Right atrium auricular region (tissue), 2 donors: ENCODE measurements around the gene NRXN3. TPM values are rescaled to one million over a fixed set of nuclear protein-coding genes. Genes with fewer than 3 reads are reported as not detected.

ENCODE experiments used
- DNase-seq: peaks from one replicate; pipeline ENCODE4 v3.0.0-alpha.2; 2019; ENCODE audit warnings: low spot score
- H3K27ac ChIP-seq, 2 donors: fragments of 200-600 bp; sonication (generic); 1 replicate in 1 of 2; 2 replicates in 1 of 2; pipeline ENCODE4 v1.5.1; 2016 to 2019
- H3K27me3 ChIP-seq, 2 donors: fragments of 200-600 bp; sonication (generic); one replicate each; pipeline versions ENCODE4 v1.5.1 to v1.6.0; 2017 to 2019
- H3K36me3 ChIP-seq: fragments of 200-600 bp; sonication (generic); one replicate; pipeline ENCODE4 v1.5.1; 2016
- H3K4me1 ChIP-seq, 2 donors: fragments of 200-600 bp; sonication (generic); one replicate each; pipeline versions ENCODE4 v1.5.1 to v1.6.0; 2017 to 2019
- H3K4me3 ChIP-seq, 2 donors: fragments of 200-600 bp; sonication (generic); 1 replicate in 1 of 2; 2 replicates in 1 of 2; pipeline ENCODE4 v1.5.1; 2017 to 2019; ENCODE audit warnings: mild to moderate bottlenecking in 1 of 2, moderate library complexity in 1 of 2
- H3K9me3 ChIP-seq, 2 donors: fragments of 200-600 bp; sonication (generic); one replicate each; pipeline ENCODE4 v1.5.1; 2019
- CTCF ChIP-seq, 2 donors: fragments of 200-600 bp; sonication (generic); IDR thresholded peaks; one replicate each; pipeline ENCODE4 v1.5.1; 2019; ENCODE audit warnings: antibody characterized with exemption in 2 of 2
- total RNA-seq, 2 donors: library from RNA; depleted of rRNA; stranded (reverse); fragments of >200 nt; gene quantifications; one replicate each; pipeline ENCODE4 v1.1.0, GENCODE V29; 2016

The NRXN3 gene
- total RNA-seq, 2 donors from 2014 or later: 2.0 to 2.3 TPM

GRCh38 chr14:79567306-79567705 lies 1397.1 kb downstream of the NRXN3 start:
- Histone ChIP-seq H3K9me3 (no peaks in the 10 kb centered on the region), H3K36me3 (no peaks in the 10 kb centered on the region), H3K4me3 (no peak overlapping the region), H3K4me1 (no peaks in the 10 kb centered on the region), H3K27me3 (no peaks in the 10 kb centered on the region), H3K27ac (no peak overlapping the region)
- no peak for TF ChIP-seq CTCF (IDR thresholded peaks at IDR 0.05)
- DNase-seq: no peak

GRCh38 chr14:79568594-79568993 lies 1398.4 kb downstream of the NRXN3 start:
- Histone ChIP-seq H3K36me3 (no peaks in the 10 kb centered on the region), H3K27me3 (no peaks in the 10 kb centered on the region), H3K27ac (no peak overlapping the region), H3K9me3 (no peaks in the 10 kb centered on the region), H3K4me1 (no peaks in the 10 kb centered on the region), H3K4me3 (no peak overlapping the region)
- no peak for DNase-seq
- TF ChIP-seq CTCF (IDR thresholded peaks at IDR 0.05): no peak

- no peak overlapping the region for H3K4me3 ChIP-seq
- no peaks in the 10 kb centered on the region for H3K4me1 ChIP-seq
- no peaks in the 10 kb centered on the region for H3K9me3 ChIP-seq
- no peak for DNase-seq
- H3K27ac ChIP-seq: no peak overlapping the region
- H3K36me3 ChIP-seq: no peaks in the 10 kb centered on the region
- TF ChIP-seq CTCF (IDR thresholded peaks at IDR 0.05): no peak
- no peaks in the 10 kb centered on the region for H3K27me3 ChIP-seq
These were observed 1398.9 kb downstream of the NRXN3 start for GRCh38 chr14:79569072-79569471.

- Histone ChIP-seq H3K27ac (no peak overlapping the region), H3K27me3 (no peaks in the 10 kb centered on the region), H3K36me3 (no peaks in the 10 kb centered on the region), H3K4me1 (no peaks in the 10 kb centered on the region), H3K4me3 (no peak overlapping the region), H3K9me3 (no peaks in the 10 kb centered on the region)
- no peak for TF ChIP-seq CTCF (IDR thresholded peaks at IDR 0.05)
- DNase-seq: no peak
These were observed 1400.5 kb downstream of the NRXN3 start for GRCh38 chr14:79570648-79571047.

GRCh38 chr14:79571366-79571765 lies 1401.2 kb downstream of the NRXN3 start:
- H3K9me3 ChIP-seq: no peaks in the 10 kb centered on the region
- H3K4me1 ChIP-seq: no peaks in the 10 kb centered on the region
- no peak overlapping the region for H3K4me3 ChIP-seq
- H3K27me3 ChIP-seq: no peaks in the 10 kb centered on the region
- no peak for TF ChIP-seq CTCF (IDR thresholded peaks at IDR 0.05)
- no peak overlapping the region for H3K27ac ChIP-seq
- no peaks in the 10 kb centered on the region for H3K36me3 ChIP-seq
- DNase-seq: no peak

GRCh38 chr14:79573486-79573885 lies 1403.3 kb downstream of the NRXN3 start:
- no peak for DNase-seq
- no peak overlapping the region for H3K4me3 ChIP-seq
- no peak for TF ChIP-seq CTCF (IDR thresholded peaks at IDR 0.05)
- no peaks in the 10 kb centered on the region for H3K9me3 ChIP-seq
- no peaks in the 10 kb centered on the region for H3K36me3 ChIP-seq
- no peaks in the 10 kb centered on the region for H3K4me1 ChIP-seq
- H3K27me3 ChIP-seq: no peaks in the 10 kb centered on the region
- no peak overlapping the region for H3K27ac ChIP-seq
